Effector CD4-positive, alpha-beta T cell (primary cell): ENCODE measurements around the gene RPTOR.

Experiments
- DNase-seq: peaks from one replicate; pipeline ENCODE4 v3.0.0-alpha.2; 2020

RPTOR gene

DNA sequence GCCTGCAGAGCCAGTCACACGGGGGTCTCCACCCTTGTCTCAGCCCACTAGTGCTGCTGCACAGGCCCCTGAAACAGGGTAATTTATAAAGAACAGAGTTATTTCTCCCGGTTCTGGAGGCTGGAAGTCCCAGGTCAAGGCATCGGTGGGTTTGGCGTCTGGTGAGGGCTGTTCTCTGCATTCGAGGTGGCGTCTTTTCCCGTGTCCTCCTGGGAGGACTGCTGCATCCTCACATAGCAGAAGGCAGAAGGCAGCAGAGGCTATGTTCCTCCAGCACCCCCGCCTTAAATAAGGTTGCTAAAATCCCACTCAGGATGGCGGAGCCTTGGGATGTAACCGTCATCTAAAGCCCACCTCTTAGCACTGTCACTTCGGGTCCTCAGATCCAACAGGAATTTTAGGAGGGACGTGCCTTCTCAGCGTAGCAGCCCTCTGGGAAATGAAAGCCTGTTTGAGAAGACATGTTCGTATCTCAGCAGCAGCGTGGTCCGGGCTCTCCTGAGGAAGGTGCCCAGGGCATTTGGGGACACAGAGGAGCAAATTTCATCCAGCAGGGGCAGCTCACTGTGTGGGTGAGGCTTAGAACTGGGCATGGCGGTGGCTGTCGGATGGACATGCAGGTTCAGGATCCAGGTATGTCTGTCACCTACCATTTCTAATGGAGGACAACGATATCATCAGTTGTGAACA is 225.4 kb downstream of the RPTOR start:
- no peak for DNase-seq

DNA sequence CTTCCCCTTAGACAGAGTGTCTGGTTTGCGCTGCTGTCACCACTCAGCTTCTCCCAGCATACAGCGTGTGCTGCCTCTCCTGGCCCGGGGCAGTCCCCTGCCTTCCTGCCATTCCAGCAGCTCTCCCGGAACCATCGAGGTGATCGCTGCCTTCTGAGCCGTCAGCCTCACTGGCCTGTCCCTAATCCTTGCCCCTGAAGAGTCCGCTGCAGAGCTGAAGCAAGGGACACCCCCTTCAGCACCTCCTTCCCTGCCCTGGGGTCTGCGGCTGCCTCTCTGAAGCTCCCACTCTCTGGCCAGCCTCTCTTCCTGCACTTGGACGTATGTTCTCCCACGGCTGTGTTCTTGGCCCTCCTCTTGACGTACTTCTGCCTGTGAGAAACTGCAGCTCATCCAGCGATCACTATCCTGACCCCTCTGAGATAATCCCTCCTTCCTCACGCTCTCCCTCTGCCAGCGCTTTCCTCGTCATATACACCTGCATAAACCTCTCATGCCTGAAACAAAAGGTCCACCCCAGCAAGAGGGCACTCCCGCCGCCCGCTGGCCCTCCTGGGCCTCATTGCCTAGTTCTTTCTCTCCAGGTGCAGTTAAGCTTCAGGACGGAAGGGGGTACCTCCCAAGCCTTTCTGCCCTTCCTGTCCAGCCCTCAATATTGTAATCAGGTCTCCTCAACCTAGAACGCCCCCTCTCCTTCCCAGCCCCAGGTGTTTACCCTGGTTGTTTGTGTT is 226.4 kb downstream of the RPTOR start:
- DNase-seq: no peak

DNA sequence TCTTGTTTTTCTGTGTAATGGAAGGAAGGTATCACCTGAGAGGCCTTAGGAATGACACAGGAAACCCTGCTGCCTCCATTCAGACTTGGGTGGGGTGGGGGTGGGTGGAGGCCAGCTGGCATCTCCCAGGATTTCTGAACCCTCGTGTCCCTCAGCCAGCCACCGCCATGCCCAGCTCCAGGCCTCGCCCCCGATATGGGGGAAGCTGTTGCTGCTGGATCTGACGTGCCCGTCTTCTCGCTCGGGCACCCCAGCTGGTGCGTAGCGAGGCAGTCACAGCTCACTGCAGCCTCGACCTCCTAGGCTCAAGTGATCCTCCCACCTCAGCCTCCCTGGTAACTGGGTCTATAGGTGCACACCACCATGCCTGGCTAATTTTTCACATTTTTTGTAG is 227.0 kb downstream of the RPTOR start:
- no peak for DNase-seq

- DNase-seq: no peak
Observed at GRCh38 chr17:80772906-80773242, 228.2 kb downstream of the RPTOR start.

DNA sequence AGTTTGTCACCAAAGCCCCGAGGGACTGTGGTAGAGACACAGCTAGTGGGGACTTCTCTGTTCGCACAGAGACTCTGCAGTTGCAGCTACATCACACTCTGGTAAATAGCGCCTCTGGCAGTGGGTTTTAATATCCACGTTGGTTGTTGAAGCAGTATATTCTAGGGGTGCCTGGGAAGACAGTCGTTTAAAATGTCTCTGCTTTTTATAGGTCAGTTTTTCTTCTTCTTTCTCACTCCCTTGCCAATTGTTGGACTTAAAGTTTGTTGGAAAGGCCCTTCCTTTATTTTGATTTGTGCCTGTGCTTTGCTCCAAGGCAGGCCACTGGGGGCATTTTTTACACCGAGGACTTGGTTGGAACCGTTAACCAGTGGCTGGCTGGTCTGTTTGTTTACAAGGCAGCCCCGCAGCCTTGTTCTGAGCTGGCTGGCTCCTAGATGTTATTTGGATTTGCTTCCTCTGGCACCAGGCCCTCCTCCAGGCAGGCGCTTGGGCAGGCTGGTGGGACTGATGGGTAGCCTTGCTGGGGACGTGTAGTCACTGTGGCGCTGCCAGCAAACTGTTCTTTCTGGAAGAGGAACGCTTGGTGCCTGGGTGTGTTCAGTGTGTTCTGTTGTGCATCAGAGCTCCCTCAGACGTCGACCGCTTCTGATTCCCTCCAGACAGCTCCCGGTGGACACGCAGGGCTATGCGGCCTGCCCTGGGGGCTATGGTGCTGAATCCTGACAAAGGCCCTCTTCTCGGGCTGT is 228.8 kb downstream of the RPTOR start:
- no peak for DNase-seq

DNA sequence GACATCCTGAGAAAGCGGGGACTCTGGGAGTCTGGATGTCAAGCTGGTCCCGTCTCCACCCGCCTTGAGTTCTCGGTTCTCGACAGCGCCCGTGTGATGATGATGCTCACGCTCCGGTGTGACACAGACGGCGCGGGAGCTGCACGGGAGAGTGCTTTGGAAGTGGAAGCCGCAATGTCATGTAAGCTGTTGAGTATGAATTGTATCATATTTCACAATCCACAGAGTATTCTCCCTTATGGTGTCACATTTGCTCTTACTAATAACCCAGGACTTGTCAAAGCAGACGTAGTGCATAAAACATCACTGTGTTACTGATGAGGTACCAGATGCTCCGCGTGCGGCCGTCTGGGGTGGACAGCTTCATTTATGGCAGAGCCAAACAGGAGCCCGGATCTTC is 229.5 kb downstream of the RPTOR start:
- DNase-seq: no peak

- no peak for DNase-seq
Observed at GRCh38 chr17:80774643-80775281, 230.1 kb downstream of the RPTOR start.

- DNase-seq: no peak
Observed at GRCh38 chr17:80775863-80776262, 231.2 kb downstream of the RPTOR start.

- DNase-seq: no peak
Observed at GRCh38 chr17:80777274-80777673, 232.6 kb downstream of the RPTOR start.

DNA sequence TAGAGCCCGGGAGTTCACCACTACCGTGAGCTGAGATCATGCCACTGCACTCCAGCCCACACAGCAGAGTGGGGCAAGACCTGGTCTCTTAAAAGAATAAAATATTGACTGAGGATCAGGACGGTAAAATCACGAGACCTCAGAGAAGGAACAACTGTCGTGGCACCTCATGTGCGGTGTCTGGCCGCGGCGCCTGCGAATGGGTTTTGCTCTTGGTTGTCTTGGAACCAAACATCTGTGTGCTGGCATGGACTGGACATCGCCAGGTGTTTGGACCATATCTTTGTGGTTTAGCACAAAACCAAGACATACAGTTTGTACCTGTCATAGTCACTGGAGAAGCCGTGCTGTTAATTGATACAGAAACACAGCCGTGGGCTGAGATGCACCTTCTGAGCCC is 234.1 kb downstream of the RPTOR start:
- no peak for DNase-seq

DNA sequence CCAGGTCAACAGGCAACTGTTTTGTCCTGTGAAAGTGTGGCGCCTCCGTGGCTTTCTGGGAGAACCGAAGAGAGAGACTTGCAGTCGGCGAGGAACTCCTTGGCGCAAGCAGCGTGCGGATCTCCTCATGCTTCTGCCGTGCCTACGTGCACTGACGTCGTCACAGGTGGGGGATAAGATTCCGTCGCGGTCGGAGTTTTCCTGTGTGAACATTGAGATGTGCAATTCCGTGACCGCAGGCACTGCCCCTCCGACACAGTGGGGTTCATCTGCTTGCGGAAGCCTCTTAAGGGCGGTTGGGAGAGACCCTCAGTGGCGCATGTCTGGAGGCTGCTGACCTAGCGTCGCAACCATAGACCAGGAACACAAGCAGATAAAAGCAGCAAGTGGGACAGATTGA is 234.7 kb downstream of the RPTOR start:
- DNase-seq: no peak

- DNase-seq: no peak
Observed at GRCh38 chr17:80779961-80780380, 235.3 kb downstream of the RPTOR start.

- no peak for DNase-seq
Observed at GRCh38 chr17:80780381-80781198, 236.0 kb downstream of the RPTOR start.

DNA sequence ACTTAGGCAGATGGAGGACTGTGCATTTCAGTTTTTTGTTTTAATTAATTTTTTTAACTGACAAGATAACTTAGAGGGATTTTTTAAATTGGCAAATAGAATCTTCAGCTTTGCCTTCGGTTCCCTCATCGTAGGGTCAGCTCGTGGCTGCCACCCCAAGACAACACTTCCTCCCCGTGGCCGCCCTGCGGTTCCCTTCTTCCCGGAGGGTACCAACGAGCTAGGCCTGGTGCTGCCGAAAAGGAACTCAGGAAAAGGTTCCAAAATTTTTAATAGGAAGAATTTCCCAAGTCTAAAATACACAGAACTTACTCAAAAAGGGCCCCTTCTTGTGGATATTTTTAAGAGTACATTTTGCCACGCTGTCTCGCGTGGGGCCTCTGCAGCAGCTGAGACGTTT is 236.6 kb downstream of the RPTOR start:
- DNase-seq: no peak

- no peak for DNase-seq
Observed at GRCh38 chr17:80781807-80782277, 237.2 kb downstream of the RPTOR start.

DNA sequence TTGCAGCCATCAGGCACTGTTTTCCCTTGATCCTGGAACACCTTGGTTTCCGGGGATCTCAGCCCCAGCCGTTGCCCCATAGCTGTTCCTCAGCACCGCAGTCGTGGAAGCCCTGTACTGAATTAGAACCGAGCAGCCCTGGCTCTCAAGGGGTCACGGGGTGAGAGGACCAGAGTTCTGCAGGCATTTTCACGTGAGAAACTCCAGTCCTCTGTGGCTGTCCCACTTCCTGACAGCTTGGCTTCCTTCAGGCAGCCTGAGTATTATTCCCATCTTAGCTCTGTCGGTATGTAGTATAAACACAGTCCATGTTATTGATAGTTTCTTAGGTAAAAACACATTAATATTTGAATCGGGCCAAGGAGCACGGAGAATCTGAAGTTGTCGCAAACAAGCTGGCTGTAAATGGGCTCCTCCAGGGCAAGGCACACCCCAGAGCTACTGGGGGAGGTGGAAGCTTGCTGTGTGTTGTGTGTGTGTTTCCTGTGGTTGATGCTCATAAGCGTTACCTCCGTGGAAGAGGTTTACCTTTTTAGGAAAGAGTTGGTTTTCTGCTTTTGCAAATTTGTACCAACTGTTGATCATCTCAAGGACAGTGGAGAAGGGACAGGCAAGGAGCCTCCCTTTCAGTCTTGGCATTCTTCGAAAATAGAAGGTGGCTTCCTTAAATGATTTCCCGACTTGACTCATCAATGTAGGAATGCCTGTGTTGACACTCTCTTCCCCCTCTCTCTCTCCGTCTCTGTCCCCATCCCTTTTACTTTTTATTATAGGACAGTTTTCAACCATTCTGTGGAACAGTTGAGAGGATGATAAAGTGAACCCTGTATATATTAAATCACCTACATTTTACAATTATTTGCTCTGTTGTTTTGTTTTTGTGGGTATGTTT is 238.1 kb downstream of the RPTOR start:
- no peak for DNase-seq

DNA sequence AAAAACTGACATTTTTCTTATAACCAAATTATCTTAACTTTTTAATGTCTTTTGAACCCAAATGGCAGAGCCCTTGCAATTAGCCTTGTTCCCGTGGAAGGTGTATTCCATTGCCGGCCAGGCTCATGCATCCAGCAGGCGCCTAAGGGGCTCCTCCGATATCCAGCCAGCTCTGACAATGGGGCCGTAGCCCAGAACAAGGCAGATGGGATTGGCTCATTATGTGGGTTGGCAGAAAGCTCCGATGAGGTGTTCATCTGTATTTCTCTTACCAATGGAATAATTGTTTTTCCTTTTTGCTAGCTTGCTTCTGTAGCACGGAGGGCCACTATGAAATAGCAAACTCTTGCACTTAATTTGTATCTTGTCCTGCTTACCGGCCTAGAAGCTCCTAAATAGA is 238.8 kb downstream of the RPTOR start:
- DNase-seq: no peak

DNA sequence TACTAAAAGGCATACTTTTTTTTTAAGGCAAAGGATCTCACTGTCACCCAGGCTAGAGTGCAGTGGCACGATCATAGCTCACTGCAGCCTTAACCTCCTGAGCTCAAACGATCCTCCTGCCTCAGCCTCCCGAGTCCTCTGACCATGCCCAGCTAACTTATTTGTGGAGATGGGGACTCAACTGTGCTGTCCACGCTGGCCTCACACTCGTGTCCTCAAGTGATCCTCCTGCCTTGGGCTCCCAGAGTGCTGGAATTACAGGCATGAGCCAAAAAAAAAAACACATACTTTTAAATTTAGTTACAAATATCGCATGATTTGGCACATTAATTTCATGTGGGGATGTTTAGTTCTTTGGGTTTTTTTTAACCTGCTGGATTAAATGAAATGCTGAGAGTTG is 239.3 kb downstream of the RPTOR start:
- DNase-seq: no peak

DNA sequence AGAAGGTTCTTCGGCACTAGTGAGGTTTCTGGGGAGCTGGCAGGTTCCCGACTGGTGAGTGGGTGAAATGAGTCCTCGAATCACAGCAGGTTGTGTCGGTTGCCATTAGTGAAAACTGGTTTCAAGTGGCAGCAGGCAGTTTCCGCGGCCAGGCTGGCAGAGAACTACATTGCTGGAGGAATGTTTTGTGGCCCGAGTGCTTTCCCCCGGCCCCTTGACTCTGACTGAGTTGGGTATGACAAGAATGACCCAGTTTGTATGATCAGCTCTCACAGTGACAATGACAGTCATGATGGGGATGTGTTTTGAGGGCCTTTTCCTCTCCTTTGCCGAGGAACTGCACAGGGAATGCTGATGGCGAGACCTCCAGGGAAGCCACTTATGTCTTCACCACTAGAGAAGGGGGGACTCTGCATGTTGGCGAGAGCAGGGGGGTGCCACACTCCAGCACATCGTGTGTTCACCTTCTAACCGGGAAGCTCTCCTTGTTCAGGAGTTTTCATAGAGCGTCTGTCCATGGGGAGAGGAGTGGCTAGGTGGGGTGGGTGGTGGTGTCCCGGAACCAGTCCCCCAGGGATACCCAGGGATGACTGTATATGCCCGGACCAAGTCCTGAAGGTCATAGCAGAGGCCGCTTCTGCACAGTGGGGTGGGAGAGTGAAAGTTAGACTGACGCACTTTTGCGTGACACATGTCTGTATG is 241.0 kb downstream of the RPTOR start:
- DNase-seq: no peak

DNA sequence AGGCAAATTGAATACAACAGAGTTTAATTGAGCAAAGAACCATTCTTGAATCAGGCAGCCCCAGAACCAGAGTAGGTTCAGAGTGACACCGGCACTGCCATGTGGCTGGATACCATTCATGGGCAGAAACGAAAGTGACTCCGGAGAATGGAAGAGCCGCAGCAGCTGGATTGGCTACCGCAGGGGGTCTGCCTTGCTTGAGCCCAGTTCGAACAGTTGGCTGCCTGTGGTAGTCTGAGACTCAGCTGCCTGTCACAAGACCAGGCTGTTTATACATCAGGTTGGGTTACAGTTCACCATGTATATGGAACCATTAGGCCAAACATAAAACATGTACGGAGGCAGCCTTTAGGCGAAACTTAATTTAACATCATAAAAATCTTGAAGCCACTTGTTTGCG is 241.8 kb downstream of the RPTOR start:
- DNase-seq: no peak

DNA sequence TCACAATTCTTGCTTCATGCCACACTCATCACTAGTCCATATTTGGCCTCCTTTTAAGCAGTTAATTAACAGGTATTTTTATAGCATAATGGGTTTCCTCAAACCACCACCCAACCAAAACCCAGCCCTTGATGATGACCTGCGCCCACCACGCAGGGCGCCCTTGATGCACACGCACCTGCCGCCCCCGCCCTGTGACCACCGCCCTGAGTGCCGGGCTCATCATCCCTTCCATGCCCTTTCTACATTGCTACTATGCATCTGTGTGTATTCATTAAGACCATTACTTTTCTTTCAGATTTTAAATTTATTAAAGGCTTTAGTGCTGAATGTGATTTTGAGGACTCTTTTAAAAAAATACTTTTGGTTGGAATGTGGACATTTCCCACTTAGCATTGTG is 242.2 kb downstream of the RPTOR start:
- no peak for DNase-seq
